IPS-11a (cell line): ENCODE data around the gene COMMD1.
A peak's percentile ranks its signal among the peaks of the same experiment; 100 is the strongest.
"Not testable (repeated sequence)": the region's sequence is repeated elsewhere in the genome, so short reads cannot be mapped to it uniquely, and the experiment has no call there.

Source experiments
- H3K4me3 ChIP-seq: one replicate; pipeline ENCODE4 v1.5.1; 2013; ENCODE audit warnings: low read depth, low read length, control low read depth

Gene COMMD1

DNA sequence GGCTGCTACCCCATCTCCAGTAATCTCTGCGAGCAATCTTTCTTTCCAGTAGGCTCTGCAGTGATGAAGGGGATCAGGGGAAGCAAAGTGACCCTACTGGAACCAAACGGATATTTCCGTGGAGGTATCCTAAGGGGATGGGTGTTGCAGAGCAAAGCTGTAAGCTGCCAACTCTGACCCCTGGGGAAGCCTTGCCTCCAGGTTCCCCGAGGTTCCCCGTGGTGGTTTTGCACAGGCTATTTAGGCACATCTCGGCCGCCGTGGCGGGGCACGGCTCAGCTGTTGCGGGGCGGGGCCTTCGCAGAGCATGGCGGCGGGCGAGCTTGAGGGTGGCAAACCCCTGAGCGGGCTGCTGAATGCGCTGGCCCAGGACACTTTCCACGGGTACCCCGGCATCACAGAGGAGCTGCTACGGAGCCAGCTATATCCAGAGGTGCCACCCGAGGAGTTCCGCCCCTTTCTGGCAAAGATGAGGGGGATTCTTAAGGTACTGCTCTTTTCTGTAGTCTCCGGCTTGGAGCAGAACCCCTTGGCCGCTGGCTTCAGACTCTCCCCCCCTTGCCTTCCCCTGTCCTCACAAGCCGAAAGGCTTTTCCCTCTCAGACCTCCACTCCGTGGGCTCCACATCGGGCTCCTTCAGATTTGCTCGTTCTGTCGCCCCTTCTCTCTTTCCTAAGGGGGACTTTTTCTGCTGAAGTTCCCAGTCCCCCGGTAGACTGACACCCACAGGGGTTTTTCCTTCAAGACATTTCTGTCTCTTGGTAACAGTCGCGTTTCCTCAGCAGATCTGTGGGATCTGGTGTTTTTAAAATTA, at the start of gene COMMD1:
Gene COMMD1 (plus strand): TSS at position 303 of the 814 bp plus-strand sequence. CDS start 5 bp downstream, at position 308.
- H3K4me3 ChIP-seq: peak within 1 kb of the TSS; percentile 92

DNA sequence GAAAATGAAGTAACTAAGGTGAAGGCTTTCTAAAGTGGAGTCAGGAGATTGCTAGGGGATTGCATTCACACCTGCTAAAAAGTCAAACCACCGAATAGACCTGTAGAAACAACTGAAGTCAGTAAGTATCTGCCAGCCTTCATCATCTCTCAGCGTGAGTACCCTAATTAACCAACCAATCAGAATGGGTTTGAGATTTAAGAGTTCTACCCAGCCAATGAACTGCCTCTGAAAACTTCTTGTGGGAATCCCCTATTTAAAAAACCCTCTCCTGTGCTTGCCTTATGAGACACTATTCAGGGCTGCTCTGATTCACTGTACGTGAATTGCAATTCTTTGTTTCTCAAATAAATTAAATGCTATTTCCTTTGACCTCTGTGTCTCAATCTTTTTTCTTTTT, 48.2 kb upstream of the COMMD1 start:
- no peak overlapping the region for H3K4me3 ChIP-seq

DNA sequence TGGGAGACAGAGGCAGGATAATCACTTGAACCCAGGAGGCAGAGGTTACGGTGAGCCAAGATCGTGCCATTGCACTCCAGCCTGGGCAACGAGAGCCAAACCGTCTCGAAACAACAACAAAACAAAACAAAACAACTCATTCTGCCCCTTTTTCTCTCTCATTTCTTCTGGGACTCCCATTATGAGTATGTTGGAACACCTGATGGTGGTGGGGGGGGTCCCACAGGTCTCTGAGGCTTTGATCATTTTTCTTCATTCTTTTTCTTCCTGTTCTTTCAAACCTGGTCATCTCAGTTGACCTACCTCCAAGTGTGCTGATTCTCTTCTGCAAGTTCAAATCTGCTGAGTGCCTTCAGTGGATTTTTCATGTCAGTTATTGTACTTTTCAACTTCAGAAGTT, 43.4 kb upstream of the COMMD1 start:
- no peak overlapping the region for H3K4me3 ChIP-seq

DNA sequence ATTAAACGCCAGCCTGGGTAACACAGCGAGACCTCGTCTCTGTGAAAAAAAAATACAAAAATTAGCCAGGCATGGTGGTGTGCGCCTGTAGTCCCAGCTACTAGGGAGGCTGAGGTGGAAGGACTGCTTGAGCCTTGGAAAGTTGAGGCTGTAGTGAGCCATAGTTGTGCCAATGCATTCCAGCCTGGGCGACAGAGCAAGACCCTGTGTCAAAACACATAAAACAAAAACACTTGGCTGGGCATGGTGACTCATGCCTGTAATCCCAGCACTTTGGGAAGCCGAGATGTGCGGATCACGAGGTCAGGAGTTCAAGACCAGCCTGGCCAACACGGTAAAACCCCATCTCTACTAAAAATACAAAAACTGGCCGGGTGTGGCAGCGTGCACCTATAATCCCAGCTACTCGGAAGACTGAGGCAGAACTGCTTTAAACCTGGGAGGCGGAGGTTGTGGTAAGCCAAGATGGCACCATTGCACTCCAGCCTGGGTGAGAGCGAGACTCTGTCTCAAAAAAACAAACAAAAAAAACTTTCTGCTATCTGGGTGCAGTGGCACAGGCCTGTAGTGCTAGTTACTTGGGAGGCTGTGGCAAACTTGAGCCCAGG, 38.9 kb upstream of the COMMD1 start:
- H3K4me3 ChIP-seq: not testable (repeated sequence)

- no peak overlapping the region for H3K4me3 ChIP-seq
These were observed 29.1 kb upstream of the COMMD1 start for GRCh38 chr2:61876400-61876799.

DNA sequence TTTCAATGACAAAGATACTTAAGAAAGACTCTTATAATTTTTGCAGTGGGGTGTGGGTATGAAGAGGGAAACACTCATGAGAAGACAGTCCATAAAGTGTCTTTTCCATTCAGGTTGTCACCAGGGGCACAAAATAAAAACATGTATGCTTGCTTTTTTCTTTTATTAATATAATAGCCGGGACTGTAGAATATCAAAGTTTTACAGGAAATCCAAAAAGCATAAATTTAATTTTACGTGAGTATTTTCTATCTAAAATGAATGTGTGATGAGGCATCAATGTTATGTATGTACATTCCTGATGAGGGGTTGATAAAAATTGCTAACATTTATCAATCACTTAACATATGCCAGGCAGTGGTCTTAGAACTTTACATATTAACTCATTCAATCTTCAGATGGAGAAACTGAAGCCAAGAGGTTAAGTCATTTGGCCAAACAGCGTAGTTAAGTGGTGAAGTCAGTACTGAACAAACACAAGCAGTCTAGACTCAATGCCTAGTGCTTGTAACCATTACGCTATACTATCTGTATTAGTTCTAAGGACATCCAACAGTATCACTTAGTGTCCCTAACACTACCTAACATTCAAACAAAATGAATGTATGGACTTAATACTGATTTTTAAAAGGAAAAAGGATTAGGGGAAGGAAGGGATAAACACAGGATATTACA, 27.8 kb upstream of the COMMD1 start:
- no peak overlapping the region for H3K4me3 ChIP-seq

DNA sequence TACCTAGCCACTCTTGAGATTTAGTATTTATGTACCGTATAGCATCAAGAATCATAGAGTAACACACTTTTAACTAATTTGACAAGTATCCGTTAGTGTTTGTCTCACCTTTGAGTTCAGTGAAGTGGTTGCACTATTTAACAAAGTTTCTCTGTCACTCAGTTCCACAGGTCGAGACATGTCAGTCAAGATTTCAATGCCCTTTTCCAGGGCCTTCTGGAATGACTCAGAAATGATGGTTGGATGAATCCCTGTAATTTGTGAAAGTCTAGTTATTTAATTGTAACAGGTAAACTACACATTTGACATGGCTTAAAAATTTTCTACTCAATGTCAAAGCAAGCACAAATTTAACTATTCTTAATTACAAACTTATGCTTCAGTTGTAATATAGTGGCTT, 26.7 kb upstream of the COMMD1 start:
- H3K4me3 ChIP-seq: no peak overlapping the region

GRCh38 chr2:61879351-61879750, 26.1 kb upstream of the COMMD1 start:
- H3K4me3 ChIP-seq: not testable (repeated sequence)

GRCh38 chr2:61882850-61883249, 22.6 kb upstream of the COMMD1 start:
- no peak overlapping the region for H3K4me3 ChIP-seq

- H3K4me3 ChIP-seq: no peak overlapping the region
These were observed 19.4 kb upstream of the COMMD1 start for GRCh38 chr2:61885896-61886603.

DNA sequence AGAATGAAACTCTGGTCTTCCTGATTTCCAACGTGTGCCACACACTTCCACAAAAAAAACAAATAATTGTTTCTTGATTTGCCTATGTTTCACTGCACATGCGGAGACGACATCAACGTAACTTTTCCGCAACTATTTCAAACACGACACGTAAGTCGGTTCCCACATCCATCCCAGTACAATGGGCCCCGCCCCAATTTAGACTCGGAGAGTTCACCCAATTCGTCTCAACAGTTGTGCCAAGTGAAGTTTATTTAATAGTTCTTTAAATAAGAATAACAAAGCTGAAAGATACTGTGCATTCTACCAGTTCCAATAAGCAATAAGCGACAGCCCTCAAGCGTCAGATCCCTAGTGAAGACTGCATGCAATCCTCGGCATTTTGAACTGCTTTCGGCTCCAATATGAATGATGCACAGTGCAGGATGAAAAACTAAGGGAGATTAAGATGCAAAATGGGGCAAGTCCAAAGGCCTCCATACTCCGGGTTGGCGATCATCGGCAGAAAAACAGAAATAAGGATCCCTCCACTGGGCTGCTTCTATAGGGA, 17.7 kb upstream of the COMMD1 start:
- H3K4me3 ChIP-seq: peak overlapping the region; percentile 100

DNA sequence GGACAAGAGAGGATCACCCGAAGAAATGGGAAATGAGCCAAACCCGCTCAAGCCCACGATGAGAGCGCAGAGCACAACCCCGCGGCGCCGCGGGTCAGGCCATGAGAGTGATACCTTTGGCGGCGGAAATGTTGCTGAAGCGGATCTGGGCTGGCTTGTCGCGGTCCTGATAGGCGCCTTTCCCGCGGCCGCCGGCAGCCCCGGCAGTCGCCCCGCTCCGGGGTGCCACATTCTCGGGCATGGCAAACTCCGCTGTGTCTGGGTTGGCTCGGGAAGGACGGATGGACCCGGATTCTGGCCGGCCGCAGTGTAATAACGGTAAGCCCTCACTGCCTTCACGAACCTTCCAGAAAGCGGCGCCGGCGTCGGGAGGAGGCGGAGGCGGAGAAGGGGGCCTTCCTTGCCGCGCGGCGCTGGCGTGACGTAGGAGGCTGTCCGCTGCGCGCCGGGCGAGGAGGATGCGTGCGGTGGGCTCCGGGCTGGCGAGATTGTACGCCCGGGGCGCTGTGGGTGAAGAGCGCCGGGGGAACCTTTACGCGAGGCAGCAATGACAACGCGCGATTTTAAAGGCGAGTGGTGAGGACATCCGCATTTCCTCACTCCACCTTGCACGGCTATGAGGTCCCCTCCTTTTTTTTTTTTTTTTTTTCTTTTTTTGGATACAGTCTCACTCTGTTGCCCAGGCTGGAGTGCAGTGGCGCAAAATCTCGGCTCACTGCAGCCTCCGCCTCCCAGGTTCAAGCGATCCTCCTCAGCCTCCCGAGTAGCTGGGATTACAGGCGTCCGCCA, 17.0 kb upstream of the COMMD1 start, which contains the start of gene CCT4:
Gene CCT4 (minus strand): TSS at position 390 of the 789 bp plus-strand sequence. CDS start 149 bp downstream, at position 241.
- peak within 1 kb of the TSS; percentile 100 for H3K4me3 ChIP-seq

GRCh38 chr2:61898810-61899209, 6.7 kb upstream of the COMMD1 start:
- H3K4me3 ChIP-seq: no peak overlapping the region

GRCh38 chr2:61900281-61900680, 5.2 kb upstream of the COMMD1 start:
- H3K4me3 ChIP-seq: no peak overlapping the region

DNA sequence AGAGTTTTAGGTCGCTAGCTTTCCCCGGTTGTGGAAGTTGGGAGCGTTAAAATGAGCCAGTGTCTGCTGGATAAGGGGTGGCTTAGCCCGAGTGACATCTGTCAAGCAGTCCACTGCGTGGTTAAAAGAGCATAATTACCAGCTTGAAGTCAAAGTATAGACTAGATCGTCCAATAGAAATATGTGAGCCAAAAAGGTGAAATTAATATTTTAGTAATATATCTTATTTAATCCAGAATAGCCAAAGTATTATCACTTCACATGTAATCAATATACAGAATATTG, 654 bp downstream of the COMMD1 start:
- H3K4me3 ChIP-seq: peak overlapping the region; percentile 92

DNA sequence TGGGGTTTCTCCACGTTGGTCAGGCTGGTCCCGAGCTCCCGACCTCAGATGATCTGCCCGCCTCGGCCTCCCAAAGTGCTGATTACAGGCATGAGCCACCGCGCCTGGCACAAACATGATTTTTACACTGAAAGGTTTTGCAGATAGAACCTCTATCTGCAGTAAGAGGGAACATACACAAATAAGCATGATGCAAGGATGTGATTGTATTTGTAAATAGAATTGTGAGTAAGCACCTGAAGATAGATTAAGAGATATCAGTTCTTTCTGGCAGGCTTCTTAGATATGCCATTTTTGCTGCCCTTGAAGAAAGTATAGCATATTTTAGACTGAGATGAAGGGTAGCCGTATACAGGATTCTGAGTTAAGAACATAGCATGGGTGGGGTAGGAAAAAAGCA, 3.6 kb downstream of the COMMD1 start:
- H3K4me3 ChIP-seq: no peak overlapping the region

- H3K4me3 ChIP-seq: no peak overlapping the region
These were observed 5.1 kb downstream of the COMMD1 start for GRCh38 chr2:61910603-61911002.

DNA sequence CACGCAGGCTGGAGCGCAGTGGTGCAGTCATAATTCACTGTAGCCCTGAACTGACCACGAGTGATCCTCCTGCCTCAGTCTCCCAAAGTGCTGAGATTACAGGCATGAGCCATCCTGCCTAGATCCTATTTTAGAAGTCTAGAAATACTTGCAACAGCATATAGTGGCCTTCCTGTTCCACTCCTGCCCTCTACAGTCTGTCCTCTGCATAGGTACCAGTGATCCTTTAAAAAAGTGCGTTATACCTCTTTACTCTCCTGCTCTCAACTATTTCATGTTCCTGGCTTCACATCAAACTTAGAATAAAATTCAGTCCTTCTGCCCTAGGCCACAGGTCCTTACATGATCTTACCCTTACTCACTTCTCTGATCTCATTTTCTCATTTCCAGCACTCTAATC, 6.0 kb downstream of the COMMD1 start:
- H3K4me3 ChIP-seq: no peak overlapping the region

- H3K4me3 ChIP-seq: not testable (repeated sequence)
These were observed 9.3 kb downstream of the COMMD1 start for GRCh38 chr2:61914794-61915193.

- H3K4me3 ChIP-seq: no peak overlapping the region
These were observed 15.1 kb downstream of the COMMD1 start for GRCh38 chr2:61920548-61920947.
